HFF-Myc (cell line): ENCODE data around the gene MPV17L2.

ENCODE experiments used
- DNase-seq: peaks from one replicate; pipeline ENCODE4 v3.0.0-alpha.2; 2011; ENCODE audit warnings: low read depth; ENCODE audit errors: extremely low read depth
- H3K4me3 ChIP-seq: replicated peaks from 2 replicates; pipeline ENCODE4 v1.5.1; 2011; ENCODE audit warnings: low read depth, mild to moderate bottlenecking, control low read depth, low read length
- TF ChIP-seq, protein P1 (sequence below): IDR thresholded peaks from 2 replicates; pipeline ENCODE4 v1.5.1; 2012; ENCODE audit warnings: mild to moderate bottlenecking, low read depth, low read length, control low read depth; ENCODE audit errors: missing control alignments

The MPV17L2 gene

DNA sequence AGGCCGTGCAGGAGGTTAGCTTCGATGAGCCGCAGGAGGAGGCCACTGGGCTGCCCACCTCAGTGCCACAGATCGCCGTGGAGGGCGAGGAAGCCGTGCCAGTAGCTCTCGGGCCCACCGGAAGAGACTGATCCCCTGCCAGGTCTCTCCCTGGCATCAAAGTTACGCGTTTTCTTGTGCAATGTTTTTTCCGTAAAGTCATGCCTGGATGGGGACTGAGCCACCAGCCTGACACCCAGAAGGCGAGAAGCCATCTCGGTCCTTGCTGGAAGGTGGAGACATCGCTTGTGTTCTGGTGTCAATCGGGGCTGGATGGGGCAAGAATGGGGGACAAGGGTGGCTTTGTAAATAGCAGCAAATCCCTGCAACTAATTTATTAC, 43.4 kb upstream of the MPV17L2 start:
- TF ChIP-seq, protein P1, sequence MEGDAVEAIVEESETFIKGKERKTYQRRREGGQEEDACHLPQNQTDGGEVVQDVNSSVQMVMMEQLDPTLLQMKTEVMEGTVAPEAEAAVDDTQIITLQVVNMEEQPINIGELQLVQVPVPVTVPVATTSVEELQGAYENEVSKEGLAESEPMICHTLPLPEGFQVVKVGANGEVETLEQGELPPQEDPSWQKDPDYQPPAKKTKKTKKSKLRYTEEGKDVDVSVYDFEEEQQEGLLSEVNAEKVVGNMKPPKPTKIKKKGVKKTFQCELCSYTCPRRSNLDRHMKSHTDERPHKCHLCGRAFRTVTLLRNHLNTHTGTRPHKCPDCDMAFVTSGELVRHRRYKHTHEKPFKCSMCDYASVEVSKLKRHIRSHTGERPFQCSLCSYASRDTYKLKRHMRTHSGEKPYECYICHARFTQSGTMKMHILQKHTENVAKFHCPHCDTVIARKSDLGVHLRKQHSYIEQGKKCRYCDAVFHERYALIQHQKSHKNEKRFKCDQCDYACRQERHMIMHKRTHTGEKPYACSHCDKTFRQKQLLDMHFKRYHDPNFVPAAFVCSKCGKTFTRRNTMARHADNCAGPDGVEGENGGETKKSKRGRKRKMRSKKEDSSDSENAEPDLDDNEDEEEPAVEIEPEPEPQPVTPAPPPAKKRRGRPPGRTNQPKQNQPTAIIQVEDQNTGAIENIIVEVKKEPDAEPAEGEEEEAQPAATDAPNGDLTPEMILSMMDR: no peak
- no peak for DNase-seq
- H3K4me3 ChIP-seq: no peak overlapping the region

DNA sequence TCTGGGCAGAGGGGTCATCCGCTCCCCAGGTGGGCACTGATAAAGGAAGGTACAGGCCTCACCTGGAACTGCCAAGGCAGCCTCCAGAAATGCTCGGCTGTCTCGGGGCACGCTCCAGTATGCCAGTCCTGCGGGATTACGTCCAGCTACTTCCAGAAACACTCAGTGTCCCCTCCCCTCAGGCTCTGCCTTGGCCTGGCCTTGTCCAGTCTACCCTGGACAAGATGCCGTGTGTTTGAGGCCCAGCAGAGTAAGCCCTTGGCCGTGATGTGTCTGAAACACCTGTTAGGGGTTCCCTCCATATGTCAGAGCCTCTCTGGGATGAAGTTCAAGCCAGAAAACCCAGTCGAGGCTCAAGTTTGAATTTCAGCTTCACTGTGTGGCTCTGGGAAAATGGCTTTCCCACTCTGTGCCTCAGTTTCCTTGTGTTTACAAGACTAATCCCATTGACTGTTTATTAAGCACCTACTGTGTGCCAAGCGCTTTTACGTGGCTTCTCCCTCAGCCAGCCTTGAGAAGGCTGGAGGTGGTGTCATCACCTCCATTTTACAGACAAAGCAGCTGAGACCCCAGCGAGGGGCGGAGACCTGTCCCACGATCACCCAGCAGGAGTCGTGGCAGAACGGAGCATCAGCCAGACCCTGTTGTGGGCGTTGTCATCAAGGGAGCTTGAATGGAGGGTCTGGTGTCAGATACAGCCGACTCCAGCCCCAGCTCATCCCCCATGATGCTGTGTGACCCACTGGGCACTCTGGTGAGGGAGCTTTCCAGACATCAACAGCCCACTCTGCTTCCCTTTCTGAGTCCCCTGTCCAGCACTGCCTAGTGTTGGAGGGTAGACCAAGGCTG, 42.0 kb upstream of the MPV17L2 start:
- no peak for DNase-seq
- TF ChIP-seq, protein P1: no peak
- no peak overlapping the region; the same call in 1 of the 2 replicates for H3K4me3 ChIP-seq

DNA sequence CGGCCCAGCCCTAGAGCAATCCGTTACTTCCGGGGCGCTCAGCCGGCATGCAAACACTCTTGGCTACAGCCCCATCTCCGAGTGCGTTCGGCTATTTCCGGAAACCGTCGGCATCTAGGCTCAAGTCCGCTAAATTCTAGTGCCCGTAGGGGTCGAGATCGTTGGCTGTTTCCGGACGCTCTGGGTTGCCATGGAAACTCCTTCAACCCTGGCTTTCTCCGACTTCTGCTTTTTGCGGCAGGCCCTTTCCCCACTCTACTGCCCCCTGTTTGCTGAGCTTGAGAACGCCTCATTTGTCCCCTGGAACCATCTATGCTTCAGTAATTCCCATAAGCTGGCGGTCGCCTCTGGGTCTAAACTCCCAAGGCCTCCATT, 40.6 kb upstream of the MPV17L2 start:
- H3K4me3 ChIP-seq: peak overlapping the region; percentile 90
- TF ChIP-seq, protein P1: peak; percentile 60
- peak; percentile 97 for DNase-seq

DNA sequence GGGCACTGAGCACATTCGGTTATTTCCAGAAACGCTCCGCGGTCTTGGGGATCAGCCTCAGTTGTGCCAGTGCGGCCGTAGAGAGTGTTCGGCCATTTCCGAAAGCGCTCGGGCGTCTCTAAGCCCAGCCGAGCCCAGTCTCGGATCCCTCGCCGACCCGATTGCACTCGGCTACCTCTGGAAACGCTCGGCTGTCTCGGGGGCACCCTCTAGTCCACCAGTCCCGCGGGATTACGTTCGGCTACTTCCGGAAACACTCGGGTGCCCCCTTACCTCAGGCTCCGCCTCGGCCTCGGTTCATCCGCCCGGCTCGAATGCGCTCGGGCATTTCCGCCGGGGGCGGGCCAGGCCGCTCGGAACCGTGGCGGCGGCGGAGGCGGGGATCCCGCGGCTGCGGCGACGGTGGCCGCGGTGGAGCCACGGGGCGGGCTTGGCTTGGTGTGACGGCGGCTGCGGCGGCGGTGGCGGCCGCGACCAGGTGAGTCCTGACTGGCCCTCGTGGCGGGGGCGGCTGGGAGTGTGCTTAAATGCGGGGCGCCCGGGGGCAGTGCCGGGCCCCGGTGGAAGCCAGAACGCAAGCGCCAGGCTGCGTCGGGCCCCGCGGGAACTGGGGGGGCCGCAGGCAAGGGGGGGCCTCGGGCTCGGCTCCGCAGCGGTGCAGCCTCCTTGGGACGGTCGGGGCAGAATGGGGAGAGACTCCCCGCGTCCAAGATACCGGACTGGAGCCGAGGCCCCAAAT, 40.0 kb upstream of the MPV17L2 start, which contains the start of gene PIK3R2:
Gene PIK3R2, plus strand, starts transcription at position 347 of the 739 bp plus-strand sequence. CDS start 2,717 bp downstream, outside the sequence.
- TF ChIP-seq, protein P1: no peak
- peak within 1 kb of the TSS; percentile 90 for H3K4me3 ChIP-seq
- peak; percentile 96 for DNase-seq

DNA sequence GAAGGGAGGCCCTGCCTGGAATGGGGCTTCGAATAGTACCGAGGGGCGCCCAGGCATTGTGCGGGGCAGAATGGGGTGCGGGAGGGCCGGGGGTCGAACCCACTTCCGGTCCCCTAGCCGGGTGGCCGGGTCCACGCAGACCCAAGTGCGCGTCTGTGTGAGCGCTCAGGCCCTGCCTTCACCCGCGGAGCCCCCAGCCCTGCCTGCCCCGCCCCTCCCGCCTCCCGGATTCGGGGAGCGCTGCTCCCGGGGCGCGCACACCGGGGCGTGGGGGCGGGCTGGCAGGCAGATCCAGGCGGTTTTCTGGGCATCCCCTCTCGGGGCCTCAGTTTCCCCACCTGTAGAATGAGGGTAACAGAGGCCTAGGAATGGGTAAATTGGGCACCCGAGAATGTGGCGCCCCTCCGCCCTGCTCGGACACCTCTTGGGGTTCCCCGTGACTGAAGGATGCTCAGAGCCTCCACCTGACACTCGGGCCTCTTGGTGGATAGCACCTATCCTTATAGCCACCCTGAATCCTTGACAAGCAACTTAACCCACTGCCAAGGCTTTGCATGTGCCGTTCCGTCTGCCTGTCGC, 39.4 kb upstream of the MPV17L2 start:
- peak overlapping the region; percentile 90 for H3K4me3 ChIP-seq
- TF ChIP-seq, protein P1: no peak
- no peak for DNase-seq

DNA sequence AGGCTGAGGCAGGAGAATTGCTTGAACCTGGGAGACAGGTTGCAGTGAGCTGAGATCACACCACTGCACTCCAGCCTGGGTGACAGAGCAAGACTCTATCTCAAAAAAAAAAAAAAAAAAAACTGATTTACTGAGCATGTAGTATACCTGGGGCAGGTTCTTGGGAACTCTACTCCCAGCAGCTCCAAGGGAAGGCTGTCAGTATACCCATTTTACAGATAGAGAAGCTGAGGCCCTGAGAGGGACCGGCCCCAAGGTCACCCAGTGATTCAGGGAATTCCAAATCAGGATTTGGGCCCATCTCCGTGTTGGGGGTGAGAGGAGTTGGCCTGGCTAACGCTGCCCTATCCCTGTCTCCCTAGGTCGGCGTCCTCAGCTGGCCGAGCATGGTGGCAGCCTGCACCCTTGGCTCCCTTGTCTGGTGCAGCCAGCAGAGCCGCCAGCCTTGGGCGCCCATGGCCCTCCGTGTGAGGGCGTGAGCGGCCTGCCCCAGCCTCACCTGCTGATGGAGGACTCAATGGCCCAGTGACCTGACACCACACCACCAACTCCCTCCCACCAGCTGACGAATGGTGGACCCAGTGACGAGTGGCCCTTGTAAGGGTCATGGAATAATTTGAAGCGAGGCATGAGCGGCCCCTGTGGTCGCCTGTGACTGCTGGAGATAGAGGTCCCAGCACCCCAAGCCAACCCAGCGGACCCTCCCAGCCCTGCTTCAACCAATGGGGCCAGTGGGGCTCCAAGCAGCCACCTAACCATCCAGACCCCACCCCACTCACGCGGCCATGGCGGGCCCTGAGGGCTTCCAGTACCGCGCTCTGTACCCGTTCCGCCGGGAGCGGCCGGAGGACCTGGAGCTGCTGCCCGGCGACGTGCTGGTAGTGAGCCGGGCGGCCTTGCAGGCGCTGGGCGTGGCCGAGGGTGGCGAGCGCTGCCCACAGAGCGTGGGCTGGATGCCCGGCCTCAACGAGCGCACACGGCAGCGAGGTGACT, 37.6 kb upstream of the MPV17L2 start:
- H3K4me3 ChIP-seq: no peak overlapping the region
- TF ChIP-seq, protein P1: no peak
- DNase-seq: no peak
